Measurements from ENCODE around the gene IKZF3.
"Not testable (repeated sequence)": the region's sequence is repeated elsewhere in the genome, so short reads cannot be mapped to it uniquely, and the experiment has no call there.

Gene IKZF3

DNA sequence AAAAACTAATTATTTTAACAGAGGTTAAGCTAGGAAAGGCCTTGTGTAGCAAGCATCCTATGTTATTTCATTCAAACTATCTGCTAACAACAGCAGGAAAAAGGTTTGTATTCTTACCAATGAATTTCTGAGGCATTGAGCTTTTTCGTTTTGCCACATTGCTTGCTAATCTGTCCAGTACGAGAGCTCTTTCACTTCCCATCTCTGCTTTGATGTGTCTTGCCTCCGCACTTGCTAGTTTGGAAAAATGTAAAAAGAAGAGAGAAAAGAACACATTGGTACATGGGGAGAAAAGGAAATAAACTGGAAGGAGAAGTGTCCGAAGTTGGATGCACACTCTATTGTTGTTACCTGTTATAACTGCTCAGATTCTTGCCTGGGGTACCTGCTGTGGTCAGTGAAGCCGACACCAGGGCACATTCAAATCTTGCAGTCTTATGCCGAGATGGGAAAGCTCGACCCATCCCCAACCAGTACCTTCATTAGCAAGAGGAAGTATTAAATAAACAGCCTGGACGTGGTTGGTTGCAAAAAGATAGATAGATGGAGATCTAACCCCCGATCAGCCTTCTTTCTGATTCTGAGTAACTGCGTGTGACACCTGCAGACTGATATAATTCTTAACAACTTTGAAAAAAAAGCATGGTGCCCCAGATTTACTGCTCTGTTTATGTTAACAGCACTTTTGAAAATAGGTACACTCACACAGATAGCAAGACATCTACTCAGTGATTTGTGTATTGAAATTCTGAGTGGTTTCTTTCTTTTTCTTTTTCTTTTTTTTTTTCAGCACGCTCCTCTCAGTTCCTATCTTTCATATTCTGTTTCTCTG is 86.4 kb downstream of the IKZF3 start:
- DNase-seq: no peak

DNA sequence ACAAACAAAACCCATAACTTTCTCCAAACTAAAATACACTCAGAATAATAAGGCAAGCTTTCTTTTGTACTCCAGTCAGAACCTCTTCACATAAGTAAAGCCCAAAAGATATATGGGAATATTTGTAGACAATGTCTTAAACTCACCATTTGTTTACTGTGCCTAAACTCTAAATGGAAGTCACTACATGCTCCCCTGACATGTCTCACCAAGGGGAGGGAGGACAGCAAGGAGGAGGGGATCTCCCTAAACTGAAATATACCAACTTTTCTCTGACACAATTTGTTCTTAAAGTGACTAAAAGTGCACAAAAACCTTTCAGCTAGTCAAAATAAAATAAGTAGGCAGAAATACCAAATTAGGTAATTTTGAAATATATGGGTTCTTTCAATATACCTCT is 87.9 kb downstream of the IKZF3 start:
- no peak for DNase-seq

DNA sequence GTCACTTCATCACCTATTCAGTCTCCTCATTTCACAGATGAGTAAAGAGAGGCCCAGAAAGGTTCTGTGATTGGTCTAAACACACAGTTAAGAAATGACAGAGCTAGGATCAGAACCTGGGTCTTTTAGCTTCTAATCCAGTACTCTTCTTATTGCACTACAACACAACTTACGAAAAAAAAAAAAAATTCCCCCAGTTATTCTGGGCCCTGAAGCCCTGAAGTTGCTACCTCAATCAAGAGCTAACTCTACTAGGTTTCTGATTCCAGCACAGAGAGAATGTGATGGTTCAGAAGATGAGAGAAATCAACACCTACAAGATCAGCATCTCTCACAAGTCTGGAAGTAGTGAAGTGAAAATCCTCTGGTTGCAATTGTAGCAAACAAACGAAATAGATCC is 89.1 kb downstream of the IKZF3 start:
- no peak for DNase-seq

DNA sequence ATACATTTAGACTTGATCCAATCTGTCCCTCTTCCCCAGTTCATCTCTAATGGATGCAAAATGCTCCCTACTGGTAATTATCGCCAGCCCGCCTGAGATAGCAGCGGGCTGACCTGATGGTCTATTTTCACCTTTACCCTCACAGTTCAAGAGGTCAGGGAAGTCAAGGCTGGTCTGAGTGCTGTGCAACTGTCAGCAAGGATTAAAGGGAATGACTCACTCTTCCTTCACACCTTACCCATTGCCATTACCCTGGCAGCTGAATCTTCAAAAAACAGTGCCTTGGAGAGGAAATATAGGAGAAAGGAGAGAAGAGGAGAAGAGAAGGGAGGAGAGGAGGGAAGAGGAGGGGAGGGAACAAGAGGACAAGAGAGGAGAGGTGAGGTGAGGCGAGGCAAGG is 90.1 kb downstream of the IKZF3 start:
- DNase-seq: no peak

DNA sequence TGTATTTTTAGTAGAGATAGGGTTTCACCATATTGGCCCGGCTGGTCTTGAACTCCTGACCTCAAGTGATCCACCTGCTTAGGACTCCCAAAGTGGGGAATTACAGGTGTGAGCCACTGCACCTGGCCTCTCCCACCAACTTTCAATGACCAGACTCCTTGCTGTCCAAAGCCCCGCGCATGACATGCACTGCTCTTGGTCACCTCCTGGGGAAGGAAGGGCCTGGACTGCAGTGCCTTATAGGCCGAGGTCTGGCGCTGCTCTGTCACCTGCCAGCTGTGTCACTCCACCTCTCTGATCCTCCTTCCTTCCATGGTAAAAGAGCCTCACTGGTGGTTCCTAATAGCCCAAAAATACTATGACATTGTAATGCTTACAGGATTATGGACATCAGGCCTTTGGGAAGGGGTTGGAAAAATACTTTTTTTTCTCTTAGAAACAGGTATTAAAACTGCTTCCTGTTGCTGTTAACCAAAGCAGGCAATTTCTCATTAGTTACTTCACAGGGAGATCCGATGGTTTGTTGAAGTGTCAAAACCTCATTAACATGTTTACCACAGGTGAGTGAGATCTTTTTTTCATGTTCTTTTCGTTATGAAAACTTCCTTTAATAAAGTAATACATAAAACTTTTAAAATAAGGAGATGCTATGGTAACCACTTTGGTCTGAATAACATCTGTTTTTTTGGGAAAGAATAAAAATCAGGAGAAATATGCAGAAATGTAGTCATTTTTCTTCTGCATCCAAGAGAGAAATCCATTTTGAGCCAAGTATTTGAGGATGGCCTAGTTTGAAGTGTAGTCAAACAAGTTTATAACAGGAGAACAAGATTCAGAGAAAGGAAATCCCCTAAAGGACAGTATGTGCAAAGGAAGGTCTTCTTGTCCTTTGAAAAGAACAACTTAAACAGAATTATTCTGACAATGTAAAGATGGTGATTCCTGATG is 90.9 kb downstream of the IKZF3 start:
- no peak for DNase-seq

DNA sequence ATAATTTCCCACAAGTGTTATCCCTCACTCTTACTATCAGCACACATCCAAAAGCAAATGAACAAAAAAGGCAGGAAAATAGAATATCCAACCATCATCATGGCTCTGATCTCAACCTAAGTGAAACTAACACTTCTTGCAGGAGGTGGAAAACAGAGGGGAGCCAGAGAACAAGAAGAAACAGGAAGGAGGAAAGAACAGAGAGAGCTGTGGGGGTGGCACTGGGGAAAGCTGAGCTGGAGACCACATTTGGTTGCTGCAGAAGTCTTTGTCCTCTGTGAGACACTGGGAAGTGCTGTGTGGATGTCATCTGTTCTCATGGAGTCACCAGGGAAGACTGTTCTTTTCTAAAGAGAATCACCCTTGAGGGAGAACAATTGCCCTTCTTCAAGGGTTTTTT is 91.7 kb downstream of the IKZF3 start:
- DNase-seq: no peak

DNA sequence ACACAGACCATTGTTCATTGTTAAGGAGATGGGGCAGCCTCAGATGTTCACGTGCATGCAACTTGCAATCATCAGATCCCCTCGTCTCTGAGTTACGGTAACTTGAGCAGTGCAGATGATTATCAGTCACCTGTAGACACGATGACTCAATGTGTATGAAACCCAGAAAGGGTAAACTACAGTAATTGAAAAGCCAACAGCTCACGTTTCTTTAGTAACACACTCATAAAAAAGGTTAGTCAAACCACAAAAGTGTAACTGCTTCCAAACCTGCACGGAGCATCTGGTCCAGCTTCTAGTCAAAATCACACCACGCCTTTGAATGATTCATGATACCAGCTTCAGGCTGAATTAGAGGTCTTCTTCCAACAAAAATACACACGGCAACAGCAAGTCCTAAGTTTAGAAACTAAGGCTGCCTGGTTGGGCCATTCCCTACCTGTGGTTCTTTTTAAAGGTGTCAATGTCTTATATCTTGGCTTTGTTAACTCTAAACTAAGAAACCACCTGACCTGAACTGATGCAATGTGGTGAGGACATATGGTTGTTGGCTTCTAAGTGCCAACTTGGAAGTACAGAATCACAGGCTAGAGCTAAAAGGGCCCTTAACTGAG is 94.0 kb downstream of the IKZF3 start:
- DNase-seq: no peak

DNA sequence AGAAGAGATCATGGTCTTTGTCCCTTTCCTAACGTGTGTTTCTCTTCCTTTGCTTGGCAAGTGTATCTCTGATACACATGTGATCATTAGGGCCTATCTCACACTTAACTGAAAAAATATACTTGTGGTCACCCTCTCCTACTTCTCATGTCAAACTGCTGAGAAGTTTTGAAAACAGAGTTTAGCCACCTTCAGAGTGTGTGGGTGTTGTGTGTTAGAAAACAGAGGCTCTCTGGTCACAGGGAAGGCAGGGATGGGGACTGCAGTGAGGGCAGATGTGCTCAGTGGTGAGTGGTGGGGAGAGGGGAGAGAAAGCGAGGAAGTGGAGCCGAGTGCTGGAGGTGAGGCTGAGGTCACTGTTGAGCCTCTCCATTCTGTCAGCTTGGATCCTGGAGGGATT is 97.0 kb downstream of the IKZF3 start:
- no peak for DNase-seq

DNA sequence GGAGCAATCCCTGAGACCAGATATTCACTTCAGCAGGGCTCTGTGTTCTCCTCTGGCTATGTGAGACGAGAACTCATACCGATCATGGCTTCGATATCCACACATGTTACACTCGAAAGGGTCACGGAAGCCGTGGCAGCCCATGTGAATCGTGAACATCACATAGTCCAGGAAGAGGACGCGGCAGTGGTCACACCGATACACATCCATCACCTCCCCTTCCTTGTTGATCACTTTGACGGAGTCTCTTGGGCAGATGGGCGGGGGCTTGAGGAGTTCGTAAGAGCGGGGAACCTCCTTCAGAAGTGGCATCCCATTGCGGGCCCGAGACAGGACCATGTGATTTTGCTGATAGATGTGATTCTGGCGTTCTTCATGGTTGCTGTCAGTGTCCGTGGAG is 98.3 kb downstream of the IKZF3 start:
- no peak for DNase-seq

DNA sequence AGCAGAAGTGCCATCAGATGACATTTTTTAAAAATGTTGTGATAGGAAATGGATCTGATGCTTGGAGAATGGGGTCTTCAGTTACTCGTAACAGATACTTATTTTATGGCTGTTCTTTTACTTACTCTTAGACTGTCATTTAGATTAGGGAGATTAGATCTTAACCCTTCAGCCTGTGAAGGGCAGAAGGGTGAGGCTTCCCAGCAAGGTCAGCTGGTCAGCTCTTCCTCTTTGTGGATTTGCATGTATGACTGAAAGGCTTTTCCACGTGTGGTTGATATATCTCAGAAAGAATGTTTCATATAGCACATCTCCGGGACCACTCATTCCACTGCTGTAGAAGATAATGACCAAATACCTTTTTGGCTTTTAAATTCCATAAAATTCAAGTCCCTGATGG is 98.9 kb downstream of the IKZF3 start:
- no peak for DNase-seq

DNA sequence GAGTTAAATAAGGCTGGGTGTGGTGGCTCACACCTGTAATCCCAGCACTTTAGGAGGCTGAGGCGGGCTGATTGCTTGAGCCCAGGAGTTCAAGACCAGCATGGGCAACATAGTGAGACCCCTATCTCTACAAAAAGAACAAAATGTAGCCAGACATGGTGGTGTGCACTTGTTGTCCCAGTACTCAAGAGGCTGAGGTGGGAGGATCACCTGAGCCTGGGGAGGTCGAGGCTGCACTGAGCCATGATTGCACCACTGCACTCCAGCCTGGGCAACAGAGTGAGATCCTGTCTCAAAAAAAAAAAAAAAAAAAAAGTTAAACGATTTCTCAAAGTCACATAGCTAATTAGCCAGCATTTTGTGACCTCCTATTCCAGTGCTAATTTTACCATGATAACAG is 99.9 kb downstream of the IKZF3 start:
- DNase-seq: not testable (repeated sequence)

DNA sequence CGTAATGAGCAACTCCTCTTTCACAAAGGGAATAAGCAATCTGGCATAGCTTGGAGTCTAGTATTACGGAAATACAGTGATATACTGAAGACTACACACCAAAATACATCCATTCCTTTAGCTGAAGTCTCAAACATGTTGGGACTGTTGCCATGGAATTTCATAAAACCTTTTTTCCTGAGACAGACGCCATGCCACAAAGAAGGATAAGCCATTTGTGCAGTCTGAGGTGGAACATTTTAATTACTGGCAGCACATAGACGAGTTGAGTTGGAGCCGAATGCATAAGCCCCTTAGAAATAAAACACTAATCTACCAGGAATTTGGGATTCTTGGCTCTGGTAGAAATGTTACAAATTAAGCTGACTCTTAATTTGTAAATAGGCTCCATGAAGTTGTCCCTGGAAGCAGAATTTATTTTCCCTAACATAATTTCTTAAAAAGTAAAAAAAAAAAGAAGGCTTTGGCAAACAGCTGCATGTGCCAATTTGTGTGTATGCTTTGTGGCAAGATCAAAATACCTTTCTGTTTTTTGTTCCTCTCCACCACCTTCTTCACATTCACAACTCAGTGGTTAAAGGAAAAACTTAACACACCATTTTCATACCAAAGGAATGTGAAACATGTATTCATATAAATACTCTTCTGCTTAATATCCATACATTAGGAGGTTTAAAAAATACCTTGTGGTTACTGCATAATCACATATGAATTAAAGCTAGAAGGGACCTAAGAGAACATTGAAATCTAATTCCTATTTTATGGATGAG is 100.9 kb downstream of the IKZF3 start:
- DNase-seq: no peak

DNA sequence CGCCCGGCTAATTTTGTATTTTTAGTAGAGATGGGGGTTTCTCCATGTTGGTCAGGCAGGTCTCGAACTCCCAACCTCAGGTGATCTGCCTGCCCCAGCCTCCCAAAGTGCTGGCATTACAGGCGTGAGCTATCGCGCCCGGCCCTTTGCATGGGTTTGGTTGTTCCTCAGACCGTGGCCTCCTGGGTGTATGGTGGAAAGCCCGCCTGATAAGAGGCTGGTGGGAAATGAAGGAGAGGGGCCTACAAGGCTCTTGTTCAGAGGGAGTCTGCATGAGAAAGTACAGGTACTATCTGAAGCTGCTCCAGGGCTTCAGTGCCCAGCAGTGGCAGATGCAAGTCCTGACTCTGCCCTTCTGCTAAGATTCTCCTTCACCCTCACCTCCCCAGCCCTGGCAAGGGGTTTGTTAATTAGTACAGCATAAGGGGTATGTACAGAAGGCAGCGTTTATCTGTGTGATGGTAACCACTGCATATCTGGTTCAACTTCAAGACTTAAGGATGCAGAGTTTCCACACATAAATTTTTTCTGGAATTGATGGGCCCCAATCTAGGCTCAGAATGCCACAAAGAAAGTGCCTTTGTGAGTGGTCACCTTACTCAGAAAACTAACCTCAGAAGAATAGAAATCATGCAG is 102.1 kb downstream of the IKZF3 start:
- no peak for DNase-seq

DNA sequence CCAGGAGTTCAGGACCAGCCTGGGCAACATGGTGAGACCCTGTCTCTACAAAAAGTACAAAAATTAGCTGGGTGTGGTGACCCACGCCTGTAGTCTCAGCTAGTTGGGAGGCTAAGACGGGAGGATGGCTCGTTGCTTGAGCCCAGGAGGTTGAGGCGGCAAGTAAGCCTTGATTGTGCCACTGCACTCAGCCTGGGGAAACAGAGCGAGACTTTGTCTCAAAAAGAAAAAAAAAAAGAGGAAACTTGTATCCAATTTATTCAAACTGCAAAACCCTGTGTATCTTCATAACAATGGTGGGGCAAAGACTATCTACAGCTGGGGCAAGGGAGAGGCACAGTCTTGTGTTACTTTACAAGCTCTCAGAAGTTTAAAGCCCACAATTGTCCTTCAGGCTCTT is 104.9 kb downstream of the IKZF3 start:
- DNase-seq: no peak

DNA sequence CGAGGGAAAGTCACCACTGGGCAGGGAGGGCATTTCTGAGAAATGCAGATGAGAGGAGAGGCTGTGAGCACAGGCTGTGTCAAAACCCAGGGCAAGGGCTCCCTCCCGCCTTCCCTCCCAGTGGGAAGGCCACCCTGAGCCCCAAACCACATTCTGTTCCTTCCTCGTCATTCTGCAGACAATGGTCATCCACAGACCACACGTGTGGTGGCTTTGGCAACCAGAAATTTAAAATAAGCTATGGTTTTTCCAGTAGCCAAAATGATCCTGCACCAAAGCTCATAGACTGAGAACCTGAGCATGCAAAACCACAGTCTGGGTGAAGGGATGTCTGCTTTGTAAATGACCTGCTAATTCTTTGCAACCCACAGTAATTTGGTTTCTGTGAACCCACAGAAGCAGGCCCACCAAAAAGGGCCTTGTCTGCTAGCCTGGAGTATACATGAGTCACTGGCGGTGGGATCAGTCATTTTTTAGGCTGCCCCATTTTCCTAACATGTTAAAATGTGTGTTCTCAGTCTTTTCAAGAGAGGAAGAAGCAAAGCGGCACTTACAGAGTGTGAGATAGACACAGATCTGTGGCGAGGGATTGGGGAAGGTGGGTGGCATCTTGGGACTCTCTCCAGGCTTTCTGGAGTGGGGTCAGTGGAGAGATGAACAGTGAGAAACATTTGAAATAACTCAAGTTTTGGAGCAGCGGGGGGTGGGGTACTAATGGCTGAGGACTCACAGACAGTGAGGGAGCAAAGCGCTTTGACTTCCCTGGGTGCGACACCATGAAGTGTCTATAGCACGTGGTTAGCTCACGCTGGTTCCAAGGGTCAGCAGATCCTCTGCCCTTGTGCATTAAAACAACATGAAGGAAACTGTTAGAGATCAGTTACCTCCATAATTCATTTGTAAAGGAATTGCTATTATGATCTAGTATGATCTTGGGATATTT is 105.9 kb downstream of the IKZF3 start:
- DNase-seq: no peak

DNA sequence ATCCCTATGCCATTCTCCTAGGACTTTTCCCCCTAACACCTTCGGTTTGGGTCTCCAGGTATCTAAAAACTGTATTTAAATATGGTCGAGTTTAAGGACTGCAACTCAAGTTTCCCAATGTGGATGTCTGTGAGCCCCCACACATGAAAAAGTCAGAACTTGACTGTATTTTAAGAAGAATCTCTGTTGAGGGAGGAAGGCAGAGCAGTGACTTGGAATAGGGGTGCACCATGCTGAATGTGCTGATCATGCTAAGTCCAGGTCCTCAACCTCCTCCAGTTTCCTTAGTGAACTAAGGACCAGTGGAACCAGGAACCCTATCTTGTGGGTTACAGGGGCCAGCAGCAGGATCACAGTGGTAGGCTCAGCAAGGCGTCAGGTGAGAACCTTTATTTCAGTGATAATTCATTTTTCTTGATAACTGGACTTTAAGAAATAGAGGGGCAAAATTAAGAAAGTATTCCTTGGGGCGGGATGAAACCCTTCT is 106.9 kb downstream of the IKZF3 start:
- DNase-seq: no peak

DNA sequence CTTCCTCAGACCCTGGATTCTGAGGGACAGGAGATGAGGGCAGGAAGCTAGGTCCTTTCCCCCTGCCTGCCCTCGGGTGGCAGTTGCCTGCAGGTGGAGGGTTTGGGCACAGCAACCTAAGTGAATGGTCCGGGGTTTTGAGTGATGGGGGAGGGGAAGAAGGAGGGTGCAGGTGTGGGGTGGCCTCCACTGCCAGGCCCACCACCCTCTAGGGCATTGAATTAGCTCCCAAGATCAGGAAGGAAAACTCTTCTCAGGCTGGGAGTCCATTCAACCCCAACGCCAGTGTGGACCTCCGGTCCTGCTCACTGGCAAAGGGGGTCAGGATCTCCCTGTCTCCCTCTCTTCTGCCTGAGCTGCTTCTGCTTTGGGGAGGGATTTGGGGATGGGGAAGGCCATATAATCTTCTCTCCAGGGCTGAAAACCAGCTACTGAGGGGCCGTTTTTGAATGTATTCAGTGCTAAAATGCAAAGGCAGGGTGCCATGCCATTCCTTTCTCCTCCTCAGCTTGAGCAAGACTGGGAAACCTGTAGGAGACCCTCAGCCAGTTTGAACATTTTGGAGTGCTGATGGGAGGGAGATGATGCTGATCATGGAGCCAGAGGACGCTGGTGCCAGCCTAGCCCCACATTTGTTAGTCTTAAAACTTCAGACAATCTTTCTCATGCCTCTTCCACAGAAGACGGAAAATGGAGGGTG is 107.6 kb downstream of the IKZF3 start:
- DNase-seq: no peak

DNA sequence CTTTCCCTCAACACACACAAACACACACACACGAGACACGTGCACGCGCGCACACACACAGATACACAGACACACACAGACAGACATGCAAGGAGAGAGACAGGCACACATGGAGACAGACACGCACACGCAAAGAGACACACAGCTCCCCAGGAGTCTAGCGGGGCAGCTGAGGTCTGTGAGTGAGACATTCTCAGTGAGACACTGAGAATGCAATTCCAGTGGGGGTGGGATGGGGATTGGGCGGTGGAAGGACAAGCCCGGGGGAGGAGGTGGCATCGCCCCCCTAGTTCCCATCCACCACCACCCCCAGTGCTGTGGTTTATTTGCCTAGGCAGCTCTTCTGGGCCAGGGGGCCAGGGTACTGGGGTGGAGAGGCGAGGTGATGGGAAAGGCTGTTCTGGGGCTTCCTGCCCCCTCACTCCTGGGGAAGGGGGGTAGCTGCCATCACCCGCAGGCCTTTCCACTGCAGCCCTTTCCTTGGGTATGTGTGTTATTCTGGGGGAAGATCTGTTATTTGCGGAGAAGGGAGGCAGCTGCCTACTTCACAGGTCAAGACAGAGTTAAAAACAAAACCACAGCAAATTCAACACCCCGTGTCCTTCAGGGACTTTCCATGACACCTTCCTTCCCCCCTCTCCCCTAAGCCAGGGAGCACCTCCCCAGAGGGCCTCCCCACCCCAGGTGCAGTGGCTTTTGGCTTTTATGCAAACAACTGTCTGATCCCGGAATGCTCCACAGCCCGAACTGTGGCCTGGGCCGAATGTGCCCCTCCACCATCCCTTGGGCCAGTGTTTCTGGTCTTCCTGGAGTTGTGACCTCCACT is 108.3 kb downstream of the IKZF3 start:
- no peak for DNase-seq

DNA sequence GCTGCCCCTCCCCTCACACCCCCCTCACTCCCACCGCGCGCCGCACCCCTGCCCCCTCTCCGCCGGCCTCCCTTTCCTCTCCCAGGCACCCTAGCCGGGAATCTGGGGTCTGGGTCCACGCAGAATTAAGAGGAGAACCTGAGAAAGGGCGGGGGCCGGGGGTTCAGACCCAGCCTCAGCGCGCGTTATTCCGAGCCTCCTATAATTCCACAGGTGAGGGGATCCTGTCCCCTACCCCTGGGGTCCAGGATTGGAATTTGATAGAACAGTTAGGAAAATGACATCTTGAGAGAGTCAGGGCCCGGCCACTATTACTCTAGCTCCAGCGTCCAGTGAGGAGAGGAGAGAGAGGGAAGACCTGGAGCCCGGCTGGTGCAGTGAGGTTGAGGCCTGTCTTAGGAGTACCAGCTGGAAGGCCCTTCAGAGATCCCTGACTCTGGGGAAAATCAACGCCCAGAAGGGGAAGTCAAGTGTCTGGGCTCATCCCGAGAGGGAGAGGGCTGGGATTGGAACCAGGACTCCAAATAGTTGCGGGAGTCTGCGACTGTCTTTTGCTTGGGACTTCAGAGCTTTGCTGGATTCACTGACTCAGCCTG is 109.1 kb downstream of the IKZF3 start:
- DNase-seq: no peak
